Spleen (tissue), 7 donors: ENCODE data around the gene COQ8A.

ENCODE experiments used
- POLR2A ChIP-seq, 3 donors: fragments of 450-650 bp; IDR thresholded peaks; one replicate each; pipeline ENCODE4 v1.5.1; 2017; ENCODE audit warnings: antibody characterized with exemption in 3 of 3, mild to moderate bottlenecking in 1 of 3
- POLR2AphosphoS5 ChIP-seq, 3 donors: sonication (generic); formaldehyde crosslinking; IDR thresholded peaks; one replicate each; pipeline ENCODE4 v1.5.1; 2017; ENCODE audit warnings: antibody characterized with exemption in 3 of 3
- TF ChIP-seq, protein P1 (sequence below), 11 experiments: fragments of 200-600 bp in 7 of 11; fragments of 450-650 bp in 4 of 11; sonication (generic) in 4 of 11; IDR thresholded peaks in 8 of 11; conservative IDR thresholded peaks in 3 of 11; 1 replicate in 7 of 11; 2 replicates in 4 of 11; pipeline versions ENCODE4 v1.4.0 to v1.8.0; 2016 to 2021; ENCODE audit warnings: antibody characterized with exemption in 11 of 11, inconsistent platforms in 4 of 11, mild to moderate bottlenecking in 1 of 11
- donor health status: DM: no; HTN: no; CAD: no; lungs with moderate emphysema.
- donor health status: DM: no; HTN: no; CAD: no.
- donor health status: DM: no; HTN: no; CAD: no.

DNA sequence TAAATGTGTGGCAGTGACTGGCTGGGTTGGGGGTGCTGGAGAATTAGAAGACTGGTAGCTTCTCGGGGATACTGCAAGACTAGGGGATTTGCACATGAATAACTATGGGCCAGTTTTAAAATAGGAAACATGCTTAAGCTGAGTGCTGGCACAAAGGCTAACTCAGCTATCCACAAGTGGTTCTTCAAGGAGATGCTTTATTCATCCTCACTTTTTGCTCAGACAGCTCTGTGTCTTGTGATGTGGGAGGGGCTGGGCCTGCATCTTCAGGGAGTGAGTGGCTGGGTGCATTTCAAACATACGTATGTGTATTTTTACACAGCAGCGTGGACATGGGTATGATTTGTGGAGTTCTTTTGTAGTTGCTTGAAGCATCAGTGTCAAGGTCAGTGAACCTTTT lies 2.3 kb downstream of the COQ8A start:
- TF ChIP-seq POLR2A (IDR thresholded peaks at IDR 0.05) = no peak
- TF ChIP-seq, protein P1, sequence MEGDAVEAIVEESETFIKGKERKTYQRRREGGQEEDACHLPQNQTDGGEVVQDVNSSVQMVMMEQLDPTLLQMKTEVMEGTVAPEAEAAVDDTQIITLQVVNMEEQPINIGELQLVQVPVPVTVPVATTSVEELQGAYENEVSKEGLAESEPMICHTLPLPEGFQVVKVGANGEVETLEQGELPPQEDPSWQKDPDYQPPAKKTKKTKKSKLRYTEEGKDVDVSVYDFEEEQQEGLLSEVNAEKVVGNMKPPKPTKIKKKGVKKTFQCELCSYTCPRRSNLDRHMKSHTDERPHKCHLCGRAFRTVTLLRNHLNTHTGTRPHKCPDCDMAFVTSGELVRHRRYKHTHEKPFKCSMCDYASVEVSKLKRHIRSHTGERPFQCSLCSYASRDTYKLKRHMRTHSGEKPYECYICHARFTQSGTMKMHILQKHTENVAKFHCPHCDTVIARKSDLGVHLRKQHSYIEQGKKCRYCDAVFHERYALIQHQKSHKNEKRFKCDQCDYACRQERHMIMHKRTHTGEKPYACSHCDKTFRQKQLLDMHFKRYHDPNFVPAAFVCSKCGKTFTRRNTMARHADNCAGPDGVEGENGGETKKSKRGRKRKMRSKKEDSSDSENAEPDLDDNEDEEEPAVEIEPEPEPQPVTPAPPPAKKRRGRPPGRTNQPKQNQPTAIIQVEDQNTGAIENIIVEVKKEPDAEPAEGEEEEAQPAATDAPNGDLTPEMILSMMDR (IDR thresholded peaks at IDR 0.05 in 8 of 11, conservative IDR thresholded peaks at IDR 0.05 in 3 of 11) = no peak
- no peak for TF ChIP-seq POLR2AphosphoS5 (IDR thresholded peaks at IDR 0.05)
